NCI-H2227 (cell line): ENCODE measurements around the gene FXYD6.
A peak's percentile ranks its signal among the peaks of the same experiment; 100 is the strongest.

Source experiments
- DNase-seq: peaks from one replicate; lab custom pipeline; 2025; ENCODE audit not compliant: unreplicated experiment; lab: John Stamatoyannopoulos, UW

FXYD6 gene

GRCh38 chr11:117910941-117911655, 34.6 kb upstream of the FXYD6 start:
- DNase-seq, result no peak

GRCh38 chr11:117910525-117910924, 34.1 kb upstream of the FXYD6 start:
- no peak for DNase-seq

- DNase-seq, result no peak
Observed at GRCh38 chr11:117909611-117910382, 33.3 kb upstream of the FXYD6 start.

GRCh38 chr11:117908959-117909610, 32.6 kb upstream of the FXYD6 start:
- DNase-seq, result no peak

- DNase-seq, result no peak
Observed at GRCh38 chr11:117908109-117908895, 31.8 kb upstream of the FXYD6 start.

GRCh38 chr11:117907276-117908108, 31.0 kb upstream of the FXYD6 start:
- peak; percentile 94 for DNase-seq

GRCh38 chr11:117906710-117907109, 30.3 kb upstream of the FXYD6 start:
- DNase-seq, result no peak

GRCh38 chr11:117906126-117906525, 29.7 kb upstream of the FXYD6 start:
- no peak for DNase-seq

GRCh38 chr11:117905524-117905923, 29.1 kb upstream of the FXYD6 start:
- no peak for DNase-seq

- DNase-seq, result no peak
Observed at GRCh38 chr11:117903505-117904382, 27.3 kb upstream of the FXYD6 start.

GRCh38 chr11:117902001-117902845, 25.8 kb upstream of the FXYD6 start:
- DNase-seq, result no peak

GRCh38 chr11:117901601-117902000, 25.1 kb upstream of the FXYD6 start:
- no peak for DNase-seq

GRCh38 chr11:117900720-117901440, 24.4 kb upstream of the FXYD6 start:
- no peak for DNase-seq

- DNase-seq, result no peak
Observed at GRCh38 chr11:117900121-117900648, 23.7 kb upstream of the FXYD6 start.

- no peak for DNase-seq
Observed at GRCh38 chr11:117898059-117898458, 21.6 kb upstream of the FXYD6 start.

- DNase-seq, result no peak
Observed at GRCh38 chr11:117892651-117893050, 16.2 kb upstream of the FXYD6 start.

- DNase-seq, result no peak
Observed at GRCh38 chr11:117891362-117891761, 14.9 kb upstream of the FXYD6 start.
